K562 (cell line): ENCODE data around the gene LAG3. TPM values are rescaled to one million over a fixed set of nuclear protein-coding genes. Genes with fewer than 3 reads are reported as not detected.
A peak's percentile ranks its signal among the peaks of the same experiment; 100 is the strongest.

Source experiments
- ARID4B ChIP-seq: sonication (generic); formaldehyde crosslinking; IDR thresholded peaks from 2 replicates; pipeline ENCODE4 v1.8.0; 2022; ENCODE audit warnings: mild to moderate bottlenecking, missing genetic modification reagents
- ATF1 ChIP-seq, 2 experiments: fragments of 450-650 bp in 1 of 2; IDR thresholded peaks; 2 replicates each; pipeline ENCODE4 v1.6.1; 2016; ENCODE audit warnings: missing compliant biosample characterization in 1 of 2, missing genetic modification characterization in 1 of 2
- ATF2 ChIP-seq: sonication (generic); formaldehyde crosslinking; IDR thresholded peaks from 2 replicates; pipeline ENCODE4 v1.8.1; 2022; ENCODE audit warnings: missing genetic modification reagents
- BCOR ChIP-seq: fragments of 450-650 bp; IDR thresholded peaks from 2 replicates; pipeline ENCODE4 v1.6.1; 2016
- CCAR2 ChIP-seq: fragments of 200-400 bp; formaldehyde crosslinking; IDR thresholded peaks from 2 replicates; pipeline ENCODE4 v1.6.1; 2017; ENCODE audit warnings: mild to moderate bottlenecking, low read depth, low read length
- CHD2 ChIP-seq: IDR thresholded peaks from 2 replicates; pipeline ENCODE4 v1.6.1; 2011; ENCODE audit warnings: low read depth, low read length
- DLX4 ChIP-seq: fragments of 250-450 bp; sonication (Bioruptor Pico); IDR thresholded peaks from 2 replicates; pipeline ENCODE4 v1.6.1; 2021; ENCODE audit warnings: mild to moderate bottlenecking
- GATAD2B ChIP-seq: fragments of 450-650 bp; IDR thresholded peaks from 2 replicates; pipeline ENCODE4 v1.6.1; 2017; ENCODE audit warnings: mild to moderate bottlenecking, borderline replicate concordance
- HNRNPLL ChIP-seq: fragments of 200-400 bp; formaldehyde crosslinking; IDR thresholded peaks from 2 replicates; pipeline ENCODE4 v1.6.1; 2017; ENCODE audit warnings: low read length, low read depth, mild to moderate bottlenecking; ENCODE audit not compliant: poor library complexity, severe bottlenecking
- HOXB6 ChIP-seq: fragments of 250-450 bp; sonication (Bioruptor Pico); IDR thresholded peaks from 2 replicates; pipeline ENCODE4 v1.5.1; 2022; ENCODE audit warnings: mild to moderate bottlenecking, borderline replicate concordance
- ILK ChIP-seq: fragments of 450-650 bp; IDR thresholded peaks from 2 replicates; pipeline ENCODE4 v1.6.1; 2016; ENCODE audit warnings: missing genetic modification characterization, low read depth, mild to moderate bottlenecking, missing compliant biosample characterization, moderate library complexity, borderline replicate concordance
- KAT8 ChIP-seq: fragments of 450-650 bp; IDR thresholded peaks from 2 replicates; pipeline ENCODE4 v1.6.1; 2016; ENCODE audit warnings: low read depth, mild to moderate bottlenecking
- KLF1 ChIP-seq: fragments of 450-650 bp; IDR thresholded peaks from 2 replicates; pipeline ENCODE4 v1.6.1; 2016; ENCODE audit warnings: missing genetic modification characterization, missing compliant biosample characterization
- MBD2 ChIP-seq: sonication (generic); IDR thresholded peaks from 2 replicates; pipeline ENCODE4 v1.6.1; 2016; ENCODE audit warnings: low read depth, borderline replicate concordance
- NCOA6 ChIP-seq: fragments of 450-650 bp; IDR thresholded peaks from 2 replicates; pipeline ENCODE4 v1.6.1; 2017; ENCODE audit warnings: mild to moderate bottlenecking
- NFXL1 ChIP-seq: fragments of 450-650 bp; formaldehyde crosslinking; IDR thresholded peaks from 2 replicates; pipeline ENCODE4 v1.4.0; 2021; ENCODE audit warnings: mild to moderate bottlenecking
- PTTG1 ChIP-seq: fragments of 450-650 bp; IDR thresholded peaks from 2 replicates; pipeline ENCODE4 v1.6.1; 2016; ENCODE audit warnings: low read depth, mild to moderate bottlenecking, missing genetic modification characterization, missing compliant biosample characterization
- RBM39 ChIP-seq: fragments of 200-400 bp; formaldehyde crosslinking; optimal IDR thresholded peaks from 2 replicates; pipeline ENCODE3; 2018; ENCODE audit warnings: low read depth, low read length
- RHOXF2B ChIP-seq: fragments of 250-450 bp; sonication (Bioruptor Pico); conservative IDR thresholded peaks from 2 replicates; pipeline ENCODE4 v1.5.1; 2021
- SAFB ChIP-seq: fragments of 200-400 bp; formaldehyde crosslinking; IDR thresholded peaks from 2 replicates; pipeline ENCODE4 v1.6.1; 2017; ENCODE audit warnings: low read depth, low read length, borderline replicate concordance
- SP1 ChIP-seq: sonication (generic); formaldehyde crosslinking; IDR thresholded peaks from 2 replicates; pipeline ENCODE4 v1.8.1; 2022; ENCODE audit warnings: mild to moderate bottlenecking, missing genetic modification reagents
- TFAM ChIP-seq: fragments of 250-450 bp; sonication (Bioruptor Pico); conservative IDR thresholded peaks from 2 replicates; pipeline ENCODE4 v1.5.0; 2021; ENCODE audit warnings: mild to moderate bottlenecking, moderate library complexity
- TSC22D4 ChIP-seq: fragments of 450-650 bp; IDR thresholded peaks from 2 replicates; pipeline ENCODE4 v1.6.1; 2016; ENCODE audit warnings: missing genetic modification characterization, missing biosample characterization, control low read depth
- YBX1 ChIP-seq: fragments of 450-650 bp; IDR thresholded peaks from 2 replicates; pipeline ENCODE4 v1.7.1; 2016; ENCODE audit warnings: mild to moderate bottlenecking
- ZNF143 ChIP-seq: sonication (generic); formaldehyde crosslinking; IDR thresholded peaks from 2 replicates; pipeline ENCODE4 v1.9.0; 2022; ENCODE audit warnings: mild to moderate bottlenecking, missing genetic modification reagents
- ZNF431 ChIP-seq: sonication (generic); formaldehyde crosslinking; IDR thresholded peaks from 2 replicates; pipeline ENCODE4 v1.8.0; 2022; ENCODE audit warnings: mild to moderate bottlenecking, missing genetic modification reagents
- polyA plus RNA-seq, 8 experiments: library from polyadenylated mRNA; depleted of rRNA in 4 of 8; stranded (reverse) in 5 of 8; unstranded in 3 of 8; fragments of >200 nt; fragmentation: Nextera tagmentation in 2 of 8; fragmentation: Illumina TruSeq in 1 of 8; extraction: Ambion mirVana in 2 of 8; extraction: Trizol in 1 of 8; gene quantifications; 2 replicates each; pipeline versions ENCODE4 v1.2.1 to v1.2.3, GENCODE V29; 2011 to 2014; ENCODE audit warnings: inconsistent platforms in 1 of 8, missing spikeins in 1 of 8
- total RNA-seq, 7 experiments: library from RNA; depleted of rRNA in 6 of 7; stranded (reverse); fragments of >200 nt in 6 of 7; fragmentation: Illumina TruSeq in 2 of 7; extraction: Trizol in 2 of 7; gene quantifications; 2 replicates each; pipeline versions ENCODE4 v1.2.1 to v1.2.3, GENCODE V29; 2011 to 2021; ENCODE audit warnings: low replicate concordance in 1 of 7

Gene LAG3
- total and polyA plus RNA-seq, 9 of the 15 experiments (the other 6 are each of a cell fraction or from before 2014, with no cell fraction given): 0.07 to 0.66 (median 0.09) TPM; not detected in 1

GRCh38 chr12:6765048-6765633 is 7.2 kb upstream of the LAG3 start (continued):
- TF ChIP-seq ZNF143 (no peak), HOXB6 (CRISPR knock-in tag) (no peak), KAT8 (no peak), PTTG1 (tag) (no peak), ARID4B (CRISPR knock-in tag) (no peak), NCOA6 (peak; percentile 45; the same call in 1 of the 2 replicates), SP1 (CRISPR knock-in tag) (peak; percentile 37), KLF1 (tag) (no peak), GATAD2B (no peak), RHOXF2B (CRISPR knock-in tag) (no peak), ILK (tag) (no peak), RBM39 (no peak), SAFB (no peak), TSC22D4 (tag) (no peak), ATF1 (CRISPR knock-in tag; IDR thresholded peaks at IDR 0.05) (no peak), ATF1 (tag; IDR thresholded peaks at IDR 0.05) (no peak), CHD2 (no peak), HNRNPLL (no peak), CCAR2 (no peak), TFAM (no peak), BCOR (peak; percentile 92), ZNF431 (CRISPR knock-in tag) (no peak), YBX1 (no peak), MBD2 (peak; percentile 62; the same call in 1 of the 2 replicates), ATF2 (CRISPR knock-in tag) (no peak), DLX4 (CRISPR knock-in tag) (no peak), NFXL1 (CRISPR knock-in tag) (no peak)
